H1 (cell line): ENCODE results near the gene COL10A1. TPM values are rescaled to one million over a fixed set of nuclear protein-coding genes. Genes with fewer than 3 reads are reported as not detected.

ENCODE experiments used
- HDAC2 ChIP-seq, 2 experiments: fragments of 300-600 bp in 1 of 2; sonication (generic) in 1 of 2; IDR thresholded peaks; 2 replicates each; pipeline ENCODE4 v1.6.1; 2011 to 2012; ENCODE audit warnings: low read depth in 2 of 2, low read length in 2 of 2, mild to moderate bottlenecking in 2 of 2, moderate library complexity in 2 of 2, borderline replicate concordance in 1 of 2, inconsistent platforms in 1 of 2
- NANOG ChIP-seq: IDR thresholded peaks from 2 replicates; pipeline ENCODE4 v1.6.1; 2011; ENCODE audit warnings: low read length, low read depth, mild to moderate bottlenecking, inconsistent platforms; ENCODE audit not compliant: insufficient read depth, poor library complexity, severe bottlenecking
- SAP30 ChIP-seq: fragments of 300-600 bp; sonication (generic); IDR thresholded peaks from 2 replicates; pipeline ENCODE4 v1.7.1; 2012; ENCODE audit warnings: low read length, moderate library complexity, mild to moderate bottlenecking, inconsistent platforms; ENCODE audit not compliant: insufficient read depth, insufficient replicate concordance
- TEAD4 ChIP-seq: IDR thresholded peaks from 2 replicates; pipeline ENCODE4 v1.6.1; 2012; ENCODE audit warnings: low read depth, low read length, inconsistent platforms, mixed read lengths
- polyA plus RNA-seq, 7 experiments: library from polyadenylated mRNA; depleted of rRNA in 3 of 7; stranded (reverse) in 5 of 7; unstranded in 2 of 7; fragments of >200 nt in 5 of 7; fragments of 200-250 nt in 2 of 7; gene quantifications; 1 replicate in 5 of 7; 2 replicates in 1 of 7; 4 replicates in 1 of 7; pipeline versions ENCODE4 v1.2.1 to v1.2.3, GENCODE V29; 2011 to 2013; ENCODE audit warnings: missing spikeins in 2 of 7, mixed read lengths in 2 of 7
- total RNA-seq: library from RNA; stranded (reverse); fragmentation: NEBNext Ultra II Directional; extraction: Animal tissue kit (Norgen Biotek cat#: 25700); gene quantifications from 2 replicates; pipeline ENCODE4 v1.2.1, GENCODE V29; 2021
- TF ChIP-seq, protein P1 (sequence below): IDR thresholded peaks from 2 replicates; pipeline ENCODE4 v1.6.1; 2011; ENCODE audit warnings: low read depth, mild to moderate bottlenecking, low read length; ENCODE audit not compliant: insufficient read depth

The COL10A1 gene
- total and polyA plus RNA-seq, 2 of the 8 experiments (the other 6 are each of a cell fraction or from before 2014, with no cell fraction given) = not detected

DNA sequence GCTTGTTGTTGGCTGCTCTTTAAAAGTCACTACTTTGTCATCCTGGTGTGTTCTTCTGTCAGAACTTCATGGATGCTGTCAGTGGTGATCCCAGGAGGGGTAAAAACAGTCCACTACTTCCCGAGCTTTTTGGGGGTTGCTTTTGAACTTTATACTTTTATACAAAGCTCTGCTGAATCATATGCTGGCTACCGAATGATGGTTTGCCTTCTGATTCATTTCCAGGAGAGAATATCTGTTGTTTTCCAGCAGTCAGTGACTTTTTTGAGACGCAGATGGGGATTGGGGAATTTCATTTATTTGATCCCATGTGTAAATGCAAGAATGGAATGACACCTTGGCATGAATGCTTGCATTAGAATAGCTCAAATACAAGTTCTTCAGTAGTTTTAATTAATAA lies 32.7 kb upstream of the COL10A1 start (continued):
- no peak for TF ChIP-seq TEAD4
- no peak for TF ChIP-seq HDAC2 (IDR thresholded peaks at IDR 0.05; ENCODE audit: borderline replicate concordance in 1 of 2, low read depth in 2 of 2, low read length in 2 of 2)
- TF ChIP-seq SAP30 = no peak
- TF ChIP-seq, protein P1, sequence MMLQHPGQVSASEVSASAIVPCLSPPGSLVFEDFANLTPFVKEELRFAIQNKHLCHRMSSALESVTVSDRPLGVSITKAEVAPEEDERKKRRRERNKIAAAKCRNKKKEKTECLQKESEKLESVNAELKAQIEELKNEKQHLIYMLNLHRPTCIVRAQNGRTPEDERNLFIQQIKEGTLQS = no peak
- no peak for TF ChIP-seq NANOG
- TF ChIP-seq, all 59 proteins: peak for 0
